Measurements from ENCODE around the gene COL4A1. TPM values are rescaled to one million over a fixed set of nuclear protein-coding genes. Genes with fewer than 3 reads are reported as not detected.

Gene COL4A1
- total RNA-seq, 1 donor from 2014 or later: 105 TPM

DNA sequence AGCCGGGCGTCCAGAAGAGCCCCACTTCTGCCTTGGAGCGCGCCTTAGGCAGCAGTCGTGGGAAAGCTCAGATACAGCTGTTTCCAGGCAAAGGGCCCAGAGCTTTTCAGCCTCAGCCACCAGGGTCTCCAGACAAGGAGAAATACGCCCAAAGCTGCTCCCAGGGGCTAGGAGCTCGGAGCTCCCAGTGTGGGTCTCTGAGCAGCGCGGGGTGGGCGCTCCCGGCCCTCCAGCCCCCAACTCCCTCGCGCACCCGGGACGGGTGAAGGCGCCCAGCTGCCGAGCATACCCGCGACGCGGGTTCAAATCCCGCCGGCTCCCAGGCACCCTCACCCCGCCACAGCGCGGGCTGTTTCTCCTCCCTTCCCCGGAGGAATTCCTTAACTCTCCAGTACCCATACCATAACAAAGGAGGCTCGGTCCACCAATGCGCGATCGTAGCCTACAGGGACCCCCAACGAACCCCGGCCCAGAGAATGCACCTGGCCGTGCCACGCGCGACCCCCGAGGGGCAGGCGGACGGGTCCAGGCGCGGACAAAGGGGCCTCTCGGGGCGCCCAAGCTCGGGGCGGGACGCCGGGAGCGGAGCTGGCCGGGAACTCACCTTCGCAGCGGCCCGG is 507 bp downstream of the COL4A1 start:
- Histone ChIP-seq H3K9me3 (ENCODE audit: low read depth) (no peaks in the 10 kb centered on the region), H3K36me3 (no peaks in the 10 kb centered on the region), H3K4me1 (peaks cover 29% of the 10 kb centered on the region), H3K79me2 (ENCODE audit: low read depth) (peaks cover 81% of the 10 kb centered on the region), H3K4me3 (peak overlapping the region; percentile 94), H3K27ac (peak overlapping the region; percentile 36), H2AFZ (replicated peaks) (peak overlapping the region; percentile 96), H3K4me2 (peak overlapping the region; percentile 88), H3K9ac (peak overlapping the region; percentile 61), H3K27me3 (no peaks in the 10 kb centered on the region), H4K20me1 (ENCODE audit: low read depth) (peaks cover 41% of the 10 kb centered on the region), H3F3A (ENCODE audit: low read depth) (peaks cover 16% of the 10 kb centered on the region)
- peak; percentile 69 for DNase-seq (ENCODE audit: low spot score)
- TF ChIP-seq, protein P1, sequence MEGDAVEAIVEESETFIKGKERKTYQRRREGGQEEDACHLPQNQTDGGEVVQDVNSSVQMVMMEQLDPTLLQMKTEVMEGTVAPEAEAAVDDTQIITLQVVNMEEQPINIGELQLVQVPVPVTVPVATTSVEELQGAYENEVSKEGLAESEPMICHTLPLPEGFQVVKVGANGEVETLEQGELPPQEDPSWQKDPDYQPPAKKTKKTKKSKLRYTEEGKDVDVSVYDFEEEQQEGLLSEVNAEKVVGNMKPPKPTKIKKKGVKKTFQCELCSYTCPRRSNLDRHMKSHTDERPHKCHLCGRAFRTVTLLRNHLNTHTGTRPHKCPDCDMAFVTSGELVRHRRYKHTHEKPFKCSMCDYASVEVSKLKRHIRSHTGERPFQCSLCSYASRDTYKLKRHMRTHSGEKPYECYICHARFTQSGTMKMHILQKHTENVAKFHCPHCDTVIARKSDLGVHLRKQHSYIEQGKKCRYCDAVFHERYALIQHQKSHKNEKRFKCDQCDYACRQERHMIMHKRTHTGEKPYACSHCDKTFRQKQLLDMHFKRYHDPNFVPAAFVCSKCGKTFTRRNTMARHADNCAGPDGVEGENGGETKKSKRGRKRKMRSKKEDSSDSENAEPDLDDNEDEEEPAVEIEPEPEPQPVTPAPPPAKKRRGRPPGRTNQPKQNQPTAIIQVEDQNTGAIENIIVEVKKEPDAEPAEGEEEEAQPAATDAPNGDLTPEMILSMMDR (IDR thresholded peaks at IDR 0.05): no peak
- TF ChIP-seq EZH2phosphoT487 (IDR thresholded peaks at IDR 0.05): peak; percentile 6
- peaks cover 10% of the 10 kb centered on the region for H3K27me3 Mint-ChIP-seq (ENCODE audit: insufficient read depth, low read depth)
- H3K27ac Mint-ChIP-seq: no peak overlapping the region
- peaks cover 63% of the 10 kb centered on the region for H3K4me1 Mint-ChIP-seq
- peak overlapping the region; percentile 88 for H3K4me3 Mint-ChIP-seq
- peaks cover 14% of the 10 kb centered on the region for H3K36me3 Mint-ChIP-seq
- peaks cover 1% of the 10 kb centered on the region for H3K9me3 Mint-ChIP-seq

DNA sequence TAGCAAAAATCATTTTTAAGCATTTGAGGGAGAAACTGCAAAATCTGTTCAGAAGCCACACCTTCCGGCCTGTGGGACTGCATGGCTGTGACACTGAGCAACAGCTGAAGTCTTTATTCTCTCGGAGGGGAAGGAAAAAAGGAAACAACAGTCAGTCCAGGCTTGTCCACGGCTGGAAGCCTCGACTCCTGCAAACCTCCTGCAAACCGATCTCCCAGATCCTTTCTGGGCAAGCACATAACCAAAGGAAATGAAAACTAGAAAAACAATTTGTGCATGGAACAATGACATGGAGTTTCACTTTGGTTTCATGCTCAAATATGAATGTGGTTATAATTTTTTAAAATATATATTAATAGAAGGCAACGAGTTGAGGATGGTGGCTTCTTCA is 1.0 kb downstream of the COL4A1 start:
- no peak overlapping the region for H3K9ac ChIP-seq
- no peaks in the 10 kb centered on the region for H3K27me3 ChIP-seq
- no peaks in the 10 kb centered on the region for H3K36me3 ChIP-seq
- Mint-ChIP-seq H3K4me3 (peak overlapping the region; percentile 88), H3K36me3 (peaks cover 17% of the 10 kb centered on the region), H3K4me1 (peaks cover 64% of the 10 kb centered on the region), H3K27me3 (ENCODE audit: insufficient read depth, low read depth) (peaks cover 10% of the 10 kb centered on the region), H3K9me3 (peaks cover 2% of the 10 kb centered on the region), H3K27ac (peak overlapping the region; percentile 22)
- H3K9me3 ChIP-seq (ENCODE audit: low read depth): no peaks in the 10 kb centered on the region
- peaks cover 36% of the 10 kb centered on the region for H4K20me1 ChIP-seq (ENCODE audit: low read depth)
- no peak for DNase-seq (ENCODE audit: low spot score)
- peaks cover 81% of the 10 kb centered on the region for H3K79me2 ChIP-seq (ENCODE audit: low read depth)
- TF ChIP-seq EZH2 (IDR thresholded peaks at IDR 0.05) (no peak), EZH2phosphoT487 (IDR thresholded peaks at IDR 0.05) (no peak)
- TF ChIP-seq, protein P1 (IDR thresholded peaks at IDR 0.05): no peak
- peaks cover 34% of the 10 kb centered on the region for H3K4me1 ChIP-seq
- peak overlapping the region; percentile 88 for H3K4me2 ChIP-seq
- H3K27ac ChIP-seq: no peak overlapping the region
- H2AFZ ChIP-seq (replicated peaks): no peak overlapping the region
- peaks cover 16% of the 10 kb centered on the region for H3F3A ChIP-seq (ENCODE audit: low read depth)
- H3K4me3 ChIP-seq: peak overlapping the region; percentile 94

DNA sequence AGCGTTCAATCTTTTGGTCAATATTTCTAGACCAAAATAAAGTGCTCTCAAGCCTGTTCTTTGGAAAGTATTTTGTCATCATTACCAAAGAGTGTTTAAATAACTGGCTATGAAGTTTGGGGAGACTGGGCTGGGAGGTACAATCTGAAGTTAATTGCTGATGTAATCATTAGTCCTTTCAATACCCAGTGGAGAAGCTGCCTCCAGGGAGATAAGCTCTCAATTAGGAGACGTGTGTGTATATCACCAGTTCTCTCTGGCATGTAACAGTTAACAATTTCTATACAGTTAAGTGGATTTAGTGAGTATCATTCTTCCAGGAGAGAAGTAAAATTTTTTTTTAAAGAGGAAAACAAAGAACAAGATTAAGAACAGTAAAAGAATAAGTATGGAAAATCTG is 1.4 kb downstream of the COL4A1 start:
- Histone ChIP-seq H3K27ac (no peak overlapping the region), H3K4me1 (peaks cover 37% of the 10 kb centered on the region)
- TF ChIP-seq, protein P1 (IDR thresholded peaks at IDR 0.05): no peak
- TF ChIP-seq EZH2 (IDR thresholded peaks at IDR 0.05) (no peak), EZH2phosphoT487 (IDR thresholded peaks at IDR 0.05) (no peak)

More for the DNA sequence above, 1.4 kb downstream of the COL4A1 start:
- H2AFZ ChIP-seq (replicated peaks): no peak overlapping the region
- Mint-ChIP-seq H3K27ac (peak overlapping the region; percentile 22), H3K9me3 (peaks cover 2% of the 10 kb centered on the region), H3K4me1 (peaks cover 63% of the 10 kb centered on the region), H3K36me3 (peaks cover 17% of the 10 kb centered on the region), H3K27me3 (ENCODE audit: insufficient read depth, low read depth) (peaks cover 10% of the 10 kb centered on the region), H3K4me3 (peak overlapping the region; percentile 88)
- DNase-seq (ENCODE audit: low spot score): no peak
- H3K9ac ChIP-seq: no peak overlapping the region
- peaks cover 80% of the 10 kb centered on the region for H3K79me2 ChIP-seq (ENCODE audit: low read depth)
- H3K36me3 ChIP-seq: no peaks in the 10 kb centered on the region
- H4K20me1 ChIP-seq (ENCODE audit: low read depth): peaks cover 32% of the 10 kb centered on the region
- peak overlapping the region; percentile 88 for H3K4me2 ChIP-seq
- H3K4me3 ChIP-seq: peak overlapping the region; percentile 94
- peaks cover 16% of the 10 kb centered on the region for H3F3A ChIP-seq (ENCODE audit: low read depth)
- H3K9me3 ChIP-seq (ENCODE audit: low read depth): no peaks in the 10 kb centered on the region
- H3K27me3 ChIP-seq: no peaks in the 10 kb centered on the region

Measured in neural progenitor cell (in vitro differentiated cells).